ENCODE measurements around the gene NSUN6. TPM values are rescaled to one million over a fixed set of nuclear protein-coding genes. Genes with fewer than 3 reads are reported as not detected.

NSUN6 gene
- polyA plus RNA-seq, 1 donor (not counting 4 experiments of a cell fraction or from before 2014, with no cell fraction given) = 9.8 TPM

DNA sequence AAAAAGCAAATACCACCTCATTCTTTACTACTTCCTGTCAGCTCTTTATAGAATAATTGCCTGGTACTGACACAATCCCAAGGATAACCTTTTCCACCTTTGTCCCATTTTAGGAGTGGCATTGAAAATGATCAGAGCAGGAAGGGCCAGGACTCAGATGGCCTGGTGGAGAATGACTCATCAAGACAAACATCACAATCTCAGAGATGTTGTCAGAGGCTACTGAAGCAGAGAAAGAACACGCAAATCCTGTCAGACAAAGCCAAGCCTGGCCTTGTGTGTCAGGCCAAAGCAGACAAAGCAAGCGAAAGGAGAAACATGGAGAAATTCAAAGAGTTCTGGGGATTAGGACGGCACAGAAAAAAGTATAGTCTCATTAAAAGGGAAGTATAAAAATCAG lies 40.9 kb downstream of the NSUN6 start:
- Histone ChIP-seq H3K27ac (ENCODE audit: control insufficient read depth, insufficient read depth, low read length) (no peak overlapping the region), H3K9me1 (ENCODE audit: control insufficient read depth, extremely low read depth, insufficient read depth, low read length) (no peaks in the 10 kb centered on the region), H3K36me3 (ENCODE audit: control insufficient read depth in 2 of 2, extremely low read depth in 1 of 2, insufficient read depth in 2 of 2, low read length in 2 of 2) (peaks cover 0 to 3% of the 10 kb centered on the region in 2 experiments), H4K20me1 (ENCODE audit: control insufficient read depth, extremely low read depth, insufficient read depth, low read length) (no peaks in the 10 kb centered on the region), H3K9ac (ENCODE audit: control insufficient read depth, extremely low read depth, insufficient read depth, low read length) (no peak overlapping the region), H3K27me3 (ENCODE audit: control insufficient read depth, extremely low read depth, insufficient read depth, low read length) (no peaks in the 10 kb centered on the region), H3K9me3 (ENCODE audit: control insufficient read depth, low read depth, low read length) (no peaks in the 10 kb centered on the region), H3K4me2 (ENCODE audit: control insufficient read depth, extremely low read depth, insufficient read depth, low read depth, low read length) (peak overlapping the region; percentile 3), H3K4me3 (ENCODE audit: control insufficient read depth in 2 of 3, extremely low read depth in 1 of 3, insufficient read depth in 2 of 3, low read depth in 1 of 3, low read length in 3 of 3) (no peak overlapping the region), H3K4me1 (ENCODE audit: control insufficient read depth, extremely low read depth, insufficient read depth, low read length) (peaks cover 19% of the 10 kb centered on the region), H2AFZ (ENCODE audit: control insufficient read depth, low read length) (no peak overlapping the region), H3K79me2 (ENCODE audit: control insufficient read depth, insufficient read depth, low read length) (no peaks in the 10 kb centered on the region)
- dilution Hi-C loops (cut with MboI; ENCODE audit: extremely low pct_ligation_motif_present, low sequenced_read_pairs) = no loop called here
- DNase-seq (ENCODE audit: low read depth, low spot score) = no peak
- TF ChIP-seq, protein P1, sequence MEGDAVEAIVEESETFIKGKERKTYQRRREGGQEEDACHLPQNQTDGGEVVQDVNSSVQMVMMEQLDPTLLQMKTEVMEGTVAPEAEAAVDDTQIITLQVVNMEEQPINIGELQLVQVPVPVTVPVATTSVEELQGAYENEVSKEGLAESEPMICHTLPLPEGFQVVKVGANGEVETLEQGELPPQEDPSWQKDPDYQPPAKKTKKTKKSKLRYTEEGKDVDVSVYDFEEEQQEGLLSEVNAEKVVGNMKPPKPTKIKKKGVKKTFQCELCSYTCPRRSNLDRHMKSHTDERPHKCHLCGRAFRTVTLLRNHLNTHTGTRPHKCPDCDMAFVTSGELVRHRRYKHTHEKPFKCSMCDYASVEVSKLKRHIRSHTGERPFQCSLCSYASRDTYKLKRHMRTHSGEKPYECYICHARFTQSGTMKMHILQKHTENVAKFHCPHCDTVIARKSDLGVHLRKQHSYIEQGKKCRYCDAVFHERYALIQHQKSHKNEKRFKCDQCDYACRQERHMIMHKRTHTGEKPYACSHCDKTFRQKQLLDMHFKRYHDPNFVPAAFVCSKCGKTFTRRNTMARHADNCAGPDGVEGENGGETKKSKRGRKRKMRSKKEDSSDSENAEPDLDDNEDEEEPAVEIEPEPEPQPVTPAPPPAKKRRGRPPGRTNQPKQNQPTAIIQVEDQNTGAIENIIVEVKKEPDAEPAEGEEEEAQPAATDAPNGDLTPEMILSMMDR (optimal IDR thresholded peaks at IDR 0.05 in 1 of 3, IDR thresholded peaks at IDR 0.05 in 1 of 3, conservative IDR thresholded peaks at IDR 0.05 in 1 of 3; ENCODE audit: extremely low read depth in 1 of 3, insufficient read depth in 2 of 3, low read length in 3 of 3) = no peak
- no peak for TF ChIP-seq EZH2 (IDR thresholded peaks at IDR 0.05; ENCODE audit: low read length)
- peak; percentile 41 for FAIRE-seq

DNA sequence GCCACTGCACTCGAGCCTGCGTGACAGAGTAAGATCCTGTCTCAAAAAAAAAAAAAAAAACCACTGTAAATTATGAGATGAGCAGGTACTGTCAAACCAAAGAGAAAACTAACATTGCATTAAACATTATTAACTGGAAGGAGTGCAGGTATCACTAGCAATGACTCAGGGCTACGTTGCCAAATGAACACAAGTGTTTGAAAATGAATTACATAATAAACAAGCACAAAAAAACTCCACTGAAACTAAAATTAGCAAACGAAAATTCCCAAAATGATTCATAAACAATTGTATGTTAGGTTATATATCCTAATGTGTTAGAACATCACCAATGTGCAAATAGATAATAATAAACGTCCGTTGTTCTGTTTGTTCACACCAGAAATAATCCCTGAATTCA lies 42.8 kb downstream of the NSUN6 start:
- Histone ChIP-seq H3K9ac (ENCODE audit: control insufficient read depth, extremely low read depth, insufficient read depth, low read length) (no peak overlapping the region), H3K4me1 (ENCODE audit: control insufficient read depth, extremely low read depth, insufficient read depth, low read length) (peaks cover 19% of the 10 kb centered on the region), H4K20me1 (ENCODE audit: control insufficient read depth, extremely low read depth, insufficient read depth, low read length) (no peaks in the 10 kb centered on the region), H3K9me1 (ENCODE audit: control insufficient read depth, extremely low read depth, insufficient read depth, low read length) (no peaks in the 10 kb centered on the region), H3K4me2 (ENCODE audit: control insufficient read depth, extremely low read depth, insufficient read depth, low read depth, low read length) (no peak overlapping the region), H3K79me2 (ENCODE audit: control insufficient read depth, insufficient read depth, low read length) (no peaks in the 10 kb centered on the region), H3K36me3 (ENCODE audit: control insufficient read depth in 2 of 2, extremely low read depth in 1 of 2, insufficient read depth in 2 of 2, low read length in 2 of 2) (peaks cover 0 to 3% of the 10 kb centered on the region in 2 experiments), H3K27me3 (ENCODE audit: control insufficient read depth, extremely low read depth, insufficient read depth, low read length) (no peaks in the 10 kb centered on the region), H3K27ac (ENCODE audit: control insufficient read depth, insufficient read depth, low read length) (no peak overlapping the region), H3K4me3 (ENCODE audit: control insufficient read depth in 2 of 3, extremely low read depth in 1 of 3, insufficient read depth in 2 of 3, low read depth in 1 of 3, low read length in 3 of 3) (no peak overlapping the region), H2AFZ (ENCODE audit: control insufficient read depth, low read length) (no peak overlapping the region), H3K9me3 (ENCODE audit: control insufficient read depth, low read depth, low read length) (no peaks in the 10 kb centered on the region)
- FAIRE-seq = no peak
- TF ChIP-seq EZH2 (IDR thresholded peaks at IDR 0.05; ENCODE audit: low read length) = no peak
- TF ChIP-seq, protein P1 (optimal IDR thresholded peaks at IDR 0.05 in 1 of 3, IDR thresholded peaks at IDR 0.05 in 1 of 3, conservative IDR thresholded peaks at IDR 0.05 in 1 of 3; ENCODE audit: extremely low read depth in 1 of 3, insufficient read depth in 2 of 3, low read length in 3 of 3) = no peak
- no peak for DNase-seq (ENCODE audit: low read depth, low spot score)
- dilution Hi-C loops (cut with MboI; ENCODE audit: extremely low pct_ligation_motif_present, low sequenced_read_pairs) = no loop called here
